ENCODE measurements around the gene TRIM5. TPM values are rescaled to one million over a fixed set of nuclear protein-coding genes. Genes with fewer than 3 reads are reported as not detected.

The TRIM5 gene
- total RNA-seq, 6 donors from 2014 or later = 21.1 to 53.0 (median 35.9) TPM

DNA sequence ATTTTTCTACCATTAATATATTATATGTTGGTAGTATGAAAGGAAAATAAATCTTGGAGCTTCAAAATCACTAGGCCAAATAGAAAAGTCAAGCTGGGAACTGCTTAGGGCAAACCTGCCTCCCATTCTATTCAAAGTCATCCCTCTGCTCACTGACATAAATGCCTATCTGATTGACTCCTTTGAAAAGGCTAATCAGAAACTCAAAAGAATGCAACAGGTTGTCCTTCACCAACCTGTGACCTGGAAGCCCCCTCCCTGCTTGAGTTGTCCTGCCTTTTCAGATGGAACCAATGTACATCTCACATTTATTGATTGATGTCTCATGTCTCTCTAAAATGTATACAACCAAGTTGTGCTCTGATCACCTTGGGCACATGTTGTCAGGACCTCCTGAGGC lies 63.3 kb downstream of the TRIM5 start:
- H3K27ac ChIP-seq = peak overlapping the region; percentile 49 to 64 (median 58)
- TF ChIP-seq POLR2A (IDR thresholded peaks at IDR 0.05) = no peak
- no peak for TF ChIP-seq CTCF (IDR thresholded peaks at IDR 0.05)
- TF ChIP-seq POLR2AphosphoS5 (IDR thresholded peaks at IDR 0.05) = no peak
- TF ChIP-seq EP300 (IDR thresholded peaks at IDR 0.05) = no peak
- H3K4me3 ChIP-seq = no peak overlapping the region
- H3K4me1 ChIP-seq = peaks cover 31 to 39% (median 34%) of the 10 kb centered on the region in 4 donors
- no peak for DNase-seq
- H3K36me3 ChIP-seq = no peaks in the 10 kb centered on the region
- H3K9me3 ChIP-seq = no peaks in the 10 kb centered on the region
- ATAC-seq (ENCODE audit: low FRiP score in 2 of 2) = no peak
- no peaks in the 10 kb centered on the region for H3K27me3 ChIP-seq

DNA sequence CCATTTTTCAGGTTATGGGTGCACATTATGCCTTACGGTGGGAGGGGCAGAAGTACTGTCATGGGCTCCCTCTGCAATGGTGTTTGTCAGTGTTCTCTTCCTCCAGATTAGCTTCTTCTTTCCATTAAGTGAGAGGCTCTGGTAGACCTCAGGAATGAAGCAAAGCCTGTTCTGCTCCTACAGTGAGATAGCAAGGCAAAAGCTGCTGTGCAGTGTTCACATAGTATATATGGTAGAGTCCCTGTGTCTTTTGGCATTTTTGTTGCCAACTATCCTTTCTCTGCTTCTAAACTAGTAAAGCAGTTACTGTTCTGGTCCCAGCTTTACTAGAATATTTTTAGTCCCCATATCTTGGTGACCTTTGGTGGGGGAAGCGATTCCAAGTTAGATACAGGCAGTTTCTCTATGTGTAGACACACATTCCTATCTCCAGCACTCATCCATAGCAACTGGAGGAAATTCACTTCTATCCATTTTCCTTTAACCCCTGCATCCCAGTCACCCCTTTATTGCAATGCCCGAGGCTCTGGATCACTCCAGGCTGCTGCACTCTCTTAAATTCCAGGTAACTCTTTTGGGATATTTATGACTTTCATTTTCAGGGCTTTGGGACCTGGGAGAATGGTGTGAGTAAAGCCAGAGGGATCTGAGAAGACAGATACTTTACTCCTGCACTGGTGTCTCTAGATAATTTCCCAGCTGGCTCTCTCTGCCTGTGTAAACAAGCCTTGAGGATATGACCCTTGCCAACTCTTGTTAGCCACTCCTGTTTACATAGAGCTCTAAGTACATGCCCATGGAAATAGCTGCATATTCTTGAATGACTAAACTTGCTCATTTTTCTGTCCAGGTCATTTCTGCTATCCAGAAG lies 64.0 kb downstream of the TRIM5 start:
- Histone ChIP-seq H3K9me3 (no peaks in the 10 kb centered on the region), H3K4me3 (no peak overlapping the region), H3K36me3 (no peaks in the 10 kb centered on the region), H3K4me1 (peaks cover 25 to 32% (median 30%) of the 10 kb centered on the region in 4 donors), H3K27me3 (no peaks in the 10 kb centered on the region), H3K27ac (peak overlapping the region; percentile 49 to 64 (median 58))
- TF ChIP-seq POLR2A (IDR thresholded peaks at IDR 0.05) = no peak
- no peak for TF ChIP-seq CTCF (IDR thresholded peaks at IDR 0.05)
- peak in 1 of 2 donors; percentile 13 for TF ChIP-seq POLR2AphosphoS5 (IDR thresholded peaks at IDR 0.05)
- peak in 1 of 4 donors; percentile 9 for TF ChIP-seq EP300 (IDR thresholded peaks at IDR 0.05)
- ATAC-seq (ENCODE audit: low FRiP score in 2 of 2) = peak; percentile 38 to 79
- 39 to 45% methylated on average over 3 of the region's 3 CpGs for WGBS, 2 donors
- peak in 1 of 2 donors; percentile 42 for DNase-seq

DNA sequence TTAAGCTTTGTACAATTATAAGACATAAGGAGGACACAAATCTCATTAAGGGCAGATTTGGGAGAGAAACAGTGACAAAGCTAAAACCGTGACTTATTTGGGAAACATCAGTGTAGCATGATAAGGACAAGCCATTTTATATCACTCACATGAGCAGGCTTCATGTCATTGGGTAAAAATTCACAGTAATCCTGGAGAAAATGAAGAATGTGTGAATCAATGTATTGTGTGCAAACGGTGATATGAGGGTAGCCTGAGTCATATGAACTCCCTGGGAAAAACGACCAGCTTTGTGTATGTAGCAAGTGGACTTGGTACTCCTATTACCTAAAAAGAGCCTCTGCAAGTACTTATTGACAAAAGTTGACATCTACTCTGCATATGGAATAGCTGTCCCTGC lies 66.1 kb downstream of the TRIM5 start:
- H3K4me3 ChIP-seq = no peak overlapping the region
- no peak for ATAC-seq (ENCODE audit: low FRiP score in 2 of 2)
- peaks cover 13 to 19% (median 16%) of the 10 kb centered on the region in 4 donors for H3K4me1 ChIP-seq
- WGBS, 2 donors = 84% methylated on average over 3 of the region's 3 CpGs
- H3K9me3 ChIP-seq = no peaks in the 10 kb centered on the region
- H3K27ac ChIP-seq = no peak overlapping the region
- no peaks in the 10 kb centered on the region for H3K27me3 ChIP-seq
- H3K36me3 ChIP-seq = no peaks in the 10 kb centered on the region
- no peak for DNase-seq
- TF ChIP-seq EP300 (IDR thresholded peaks at IDR 0.05) = no peak
- TF ChIP-seq POLR2A (IDR thresholded peaks at IDR 0.05) = no peak
- TF ChIP-seq CTCF (IDR thresholded peaks at IDR 0.05) = no peak
- TF ChIP-seq POLR2AphosphoS5 (IDR thresholded peaks at IDR 0.05) = no peak

Other genes starting within 250 kb of the TRIM5 start
- under 1 TPM in 1 of 6 donors, not detected in 5; 0.76 TPM for gene OR51I1, start 243.6 kb downstream of the TRIM5 start, total RNA-seq
- gene OR51I2, start 235.8 kb downstream of the TRIM5 start, total RNA-seq = not detected
- gene OR52D1, start 196.4 kb downstream of the TRIM5 start, total RNA-seq = not detected
- gene UBQLN3, start 175.1 kb downstream of the TRIM5 start, total RNA-seq = 1 to 10 TPM in 2 of 6 donors, under 1 TPM in 4; 0.29 to 2.0 (median 0.72) TPM
- gene UBQLNL, start 168.4 kb downstream of the TRIM5 start, total RNA-seq = 1 to 10 TPM in 3 of 6 donors, under 1 TPM in 3; 0.26 to 5.2 (median 1.3) TPM
- gene OR52H1, start 136.5 kb downstream of the TRIM5 start, total RNA-seq = under 1 TPM in 2 of 6 donors, not detected in 4; 0.24 to 0.55 TPM
- not detected for gene OR52B6, start 104.2 kb downstream of the TRIM5 start, total RNA-seq
- gene TRIM6, start 88.4 kb downstream of the TRIM5 start, total RNA-seq = 1 to 10 TPM; 1.0 to 8.8 (median 2.1) TPM
- gene TRIM34, start 60.1 kb downstream of the TRIM5 start, total RNA-seq = 10 to 100 TPM in 2 of 6 donors, 1 to 10 TPM in 4; 5.8 to 15.0 (median 8.4) TPM
- gene TRIM22, start 4.7 kb upstream of the TRIM5 start, total RNA-seq = 100 to 1,000 TPM in 4 of 6 donors, 10 to 100 TPM in 2; 82.2 to 262 (median 162) TPM
- 1 to 10 TPM in 1 of 6 donors, under 1 TPM in 1, not detected in 4; 0.30 to 1.0 TPM for gene OR56B1, start 51.4 kb upstream of the TRIM5 start, total RNA-seq
- 1 to 10 TPM in 1 of 6 donors, under 1 TPM in 3, not detected in 2; 0.20 to 1.9 (median 0.72) TPM for gene OR52N4, start 69.2 kb upstream of the TRIM5 start, total RNA-seq
- not detected for gene OR52N5, start 98.3 kb upstream of the TRIM5 start, total RNA-seq
- gene OR52N1, start 106.2 kb upstream of the TRIM5 start, total RNA-seq = under 1 TPM in 1 of 6 donors, not detected in 5; 0.20 TPM
- not detected for gene OR52N2, start 123.8 kb upstream of the TRIM5 start, total RNA-seq
- gene OR52E6, start 156.8 kb upstream of the TRIM5 start, total RNA-seq = not detected
- gene OR52E8, start 172.6 kb upstream of the TRIM5 start, total RNA-seq = not detected
- not detected for gene OR52E4, start 195.6 kb upstream of the TRIM5 start, total RNA-seq
- gene OR52E5, start 208.1 kb upstream of the TRIM5 start, total RNA-seq = not detected